Psoas muscle (tissue), 8 donors: Measurements from ENCODE around the gene TRPM2. TPM values are rescaled to one million over a fixed set of nuclear protein-coding genes. Genes with fewer than 3 reads are reported as not detected.

Experiments
- ATAC-seq, 4 donors: fragments of 200-7000 bp; cut with Tn5 transposase; one replicate each; pipeline ENCODE4 v1.9.1; 2020; ENCODE audit warnings: moderate library complexity in 3 of 4, mild to moderate bottlenecking in 2 of 4
- DNase-seq, 2 donors: peaks; one replicate each; pipeline ENCODE4 v3.0.0-alpha.2; 2020
- H3K27ac ChIP-seq: fragments of 200-600 bp; one replicate; pipeline ENCODE4 v1.8.0; 2022
- H3K27me3 ChIP-seq, 3 donors: fragments of 200-600 bp in 1 of 3; one replicate each; pipeline versions ENCODE4 v1.6.1 to v1.8.0; 2013 to 2022; ENCODE audit warnings: low read length in 2 of 3, mild to moderate bottlenecking in 2 of 3, moderate library complexity in 1 of 3; ENCODE audit not compliant: insufficient read depth in 3 of 3
- H3K36me3 ChIP-seq, 2 donors: fragments of 200-600 bp in 1 of 2; one replicate each; pipeline versions ENCODE4 v1.6.1 to v1.8.0; 2013 to 2022; ENCODE audit warnings: low read depth in 1 of 2, mild to moderate bottlenecking in 1 of 2, moderate library complexity in 1 of 2; ENCODE audit not compliant: insufficient read depth in 1 of 2
- H3K4me1 ChIP-seq: fragments of 200-600 bp; one replicate; pipeline ENCODE4 v1.8.0; 2022
- H3K4me3 ChIP-seq: fragments of 200-600 bp; one replicate; pipeline ENCODE4 v1.8.0; 2022; ENCODE audit warnings: mild to moderate bottlenecking
- H3K9me3 ChIP-seq: fragments of 200-600 bp; one replicate; pipeline ENCODE4 v1.8.0; 2022
- WGBS, 3 donors: extraction: QIAGEN DNeasy Blood & Tissue Kit; methylation state at CpG; one replicate each; pipeline versions ENCODE4 v1.1.6 to v1.1.7; 2013; 5-methylcytosine and 5-hydroxymethylcytosine counted together
- intact Hi-C, 2 donors: fragments of 100-400 bp; cut with DNase I; formaldehyde crosslinking; loops; one replicate each; pipeline versions ENCODE4 v1.11.0 to v1.14.2; 2022
- polyA plus RNA-seq, 3 donors: library from polyadenylated mRNA; stranded (reverse); fragments of 200-250 nt; gene quantifications; one replicate each; pipeline ENCODE4 v1.2.3, GENCODE V29; 2013
- total RNA-seq, 4 donors: library from RNA; stranded (reverse); fragmentation: NEBNext Ultra II Directional in 2 of 4; extraction: Animal tissue kit (Norgen Biotek cat#: 25700) in 2 of 4; gene quantifications; one replicate each; pipeline versions ENCODE4 v1.2.1 to v1.2.4, GENCODE V29; 2021 to 2023
- TF ChIP-seq, protein P1 (sequence below): fragments of 200-600 bp; IDR thresholded peaks from one replicate; pipeline ENCODE4 v1.8.0; 2022; ENCODE audit warnings: antibody characterized with exemption
- donor health status: healthy with polysubstance abuse.
- donor health status: DM: no; HTN: no; CAD: no; lungs with moderate emphysema.
- donor health status: Bipolar disorder and iron deficiency.
- donor health status: healthy.
- donor health status: DM: yes; HTN: yes; CAD: no.
- donor health status: DM: no; HTN: no; CAD: no.
- donor health status: DM: no; HTN: no; CAD: no.
- donor health status: DM: yes; HTN: yes; CAD: no.

TRPM2 gene
- total and polyA plus RNA-seq, 7 donors = 0.08 to 1.7 (median 0.76) TPM

DNA sequence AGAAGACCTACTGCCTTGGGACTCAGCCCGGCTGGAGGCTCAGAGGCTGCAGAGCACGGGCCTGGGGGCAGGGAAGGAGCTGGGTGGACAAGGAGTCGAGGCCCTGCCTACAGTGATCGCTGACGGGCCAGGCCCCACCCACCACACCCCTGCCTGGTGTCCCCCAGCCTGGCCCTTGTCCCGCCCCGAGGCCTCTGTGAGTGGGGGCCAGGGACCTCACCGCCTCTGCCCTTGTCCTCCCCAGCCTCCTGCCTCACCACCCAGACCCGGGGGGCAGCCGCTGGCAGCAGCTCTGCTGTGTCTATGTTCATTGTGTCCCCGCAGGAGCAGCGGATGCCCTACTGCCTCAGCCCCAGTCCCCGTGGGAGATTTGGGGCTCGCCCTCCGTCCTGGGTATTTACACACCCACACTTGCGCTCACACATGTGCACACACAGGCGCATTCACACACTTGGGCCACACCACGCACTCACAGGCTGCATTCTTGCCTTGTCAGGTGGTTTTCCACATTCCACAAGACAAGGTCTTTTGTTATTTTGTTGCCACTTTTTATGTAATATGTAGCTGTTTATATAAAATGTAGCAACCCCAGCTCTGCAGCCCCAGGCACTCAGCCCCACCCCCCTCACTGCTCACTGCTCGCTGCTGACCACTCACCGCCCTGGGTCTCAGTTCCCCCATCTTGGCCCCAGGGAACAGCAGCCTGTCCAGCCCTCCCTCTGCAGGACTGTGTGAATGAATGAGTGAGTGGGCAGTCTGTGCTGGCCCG, 46.3 kb upstream of the TRPM2 start:
- H3K36me3 ChIP-seq = peaks cover 0 to 18% of the 10 kb centered on the region in 2 donors
- H3K27ac ChIP-seq = no peak overlapping the region
- H3K27me3 ChIP-seq = no peaks in the 10 kb centered on the region
- DNase-seq (no peak), ATAC-seq (no peak)
- H3K4me1 ChIP-seq = peaks cover 6% of the 10 kb centered on the region
- intact Hi-C loops = no loop called here
- no peaks in the 10 kb centered on the region for H3K9me3 ChIP-seq
- 88 to 92% (median 88%) methylated on average over 17 to 21 of the region's 21 CpGs for whole genome bisulfite sequencing, 3 donors
- TF ChIP-seq, protein P1, sequence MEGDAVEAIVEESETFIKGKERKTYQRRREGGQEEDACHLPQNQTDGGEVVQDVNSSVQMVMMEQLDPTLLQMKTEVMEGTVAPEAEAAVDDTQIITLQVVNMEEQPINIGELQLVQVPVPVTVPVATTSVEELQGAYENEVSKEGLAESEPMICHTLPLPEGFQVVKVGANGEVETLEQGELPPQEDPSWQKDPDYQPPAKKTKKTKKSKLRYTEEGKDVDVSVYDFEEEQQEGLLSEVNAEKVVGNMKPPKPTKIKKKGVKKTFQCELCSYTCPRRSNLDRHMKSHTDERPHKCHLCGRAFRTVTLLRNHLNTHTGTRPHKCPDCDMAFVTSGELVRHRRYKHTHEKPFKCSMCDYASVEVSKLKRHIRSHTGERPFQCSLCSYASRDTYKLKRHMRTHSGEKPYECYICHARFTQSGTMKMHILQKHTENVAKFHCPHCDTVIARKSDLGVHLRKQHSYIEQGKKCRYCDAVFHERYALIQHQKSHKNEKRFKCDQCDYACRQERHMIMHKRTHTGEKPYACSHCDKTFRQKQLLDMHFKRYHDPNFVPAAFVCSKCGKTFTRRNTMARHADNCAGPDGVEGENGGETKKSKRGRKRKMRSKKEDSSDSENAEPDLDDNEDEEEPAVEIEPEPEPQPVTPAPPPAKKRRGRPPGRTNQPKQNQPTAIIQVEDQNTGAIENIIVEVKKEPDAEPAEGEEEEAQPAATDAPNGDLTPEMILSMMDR = no peak
- H3K4me3 ChIP-seq = no peak overlapping the region

DNA sequence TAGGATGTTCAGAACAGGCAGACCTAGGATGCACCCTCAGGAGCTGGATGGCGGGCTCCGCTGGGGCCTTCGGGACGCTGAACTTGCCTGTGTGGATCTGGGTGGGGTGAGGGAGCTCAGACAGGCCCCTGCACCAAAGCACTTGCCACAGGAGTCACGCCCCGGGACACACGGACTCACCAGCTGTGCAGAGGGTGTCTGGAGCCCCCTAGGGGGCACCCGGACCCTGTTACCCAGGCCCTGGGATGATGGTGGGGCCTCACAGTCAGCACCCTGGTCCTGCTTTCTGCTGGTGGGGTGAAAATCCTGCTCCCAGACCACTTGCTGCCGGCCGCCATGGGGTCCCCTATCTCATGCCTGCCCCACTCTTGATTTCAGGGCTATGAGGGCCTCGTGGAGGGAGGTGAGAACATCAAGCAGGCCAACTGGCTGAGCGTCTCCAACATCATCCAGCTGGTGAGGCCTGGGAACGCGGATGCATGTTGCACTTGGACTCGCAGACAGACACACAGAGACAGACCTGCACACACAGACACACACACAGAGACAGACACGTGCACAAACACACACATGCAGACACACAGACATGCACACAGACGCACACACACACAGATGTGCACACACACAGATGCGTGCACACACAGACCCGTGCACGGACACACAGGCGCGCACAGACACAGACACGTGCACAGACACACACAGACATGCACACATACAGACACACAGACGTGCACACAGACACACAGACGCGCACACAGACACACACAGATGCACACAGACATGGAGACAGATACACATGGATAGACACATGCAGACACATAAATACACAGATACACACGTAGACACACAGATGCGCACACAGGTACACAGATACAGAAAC, 42.6 kb upstream of the TRPM2 start:
- no peak overlapping the region for H3K4me3 ChIP-seq
- ATAC-seq = no peak
- H3K36me3 ChIP-seq = peaks cover 0 to 37% of the 10 kb centered on the region in 2 donors
- intact Hi-C loops = no loop called here
- no peaks in the 10 kb centered on the region for H3K4me1 ChIP-seq
- DNase-seq = no peak
- H3K9me3 ChIP-seq = no peaks in the 10 kb centered on the region
- no peaks in the 10 kb centered on the region for H3K27me3 ChIP-seq
- H3K27ac ChIP-seq = no peak overlapping the region
- TF ChIP-seq, protein P1 = no peak
- WGBS, 3 donors = 91 to 94% (median 92%) methylated on average over 23 to 28 of the region's 28 CpGs

DNA sequence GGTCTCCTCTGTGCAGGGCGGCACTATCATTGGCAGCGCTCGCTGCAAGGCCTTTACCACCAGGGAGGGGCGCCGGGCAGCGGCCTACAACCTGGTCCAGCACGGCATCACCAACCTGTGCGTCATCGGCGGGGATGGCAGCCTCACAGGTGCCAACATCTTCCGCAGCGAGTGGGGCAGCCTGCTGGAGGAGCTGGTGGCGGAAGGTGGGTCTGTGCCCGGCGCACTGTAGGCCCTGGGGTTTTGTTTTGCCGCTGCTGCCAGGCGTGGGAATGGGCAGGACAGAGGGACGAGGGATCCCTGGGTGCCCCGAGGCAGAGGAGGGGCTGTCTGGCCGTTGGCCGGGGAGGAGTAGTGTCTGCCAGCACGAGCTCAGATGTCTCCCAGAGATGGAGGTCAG, 41.3 kb upstream of the TRPM2 start:
- WGBS, 3 donors = 85 to 92% (median 90%) methylated on average over 17 to 22 of the region's 22 CpGs
- no peak for ATAC-seq
- no peaks in the 10 kb centered on the region for H3K27me3 ChIP-seq
- TF ChIP-seq, protein P1 = no peak
- DNase-seq = no peak
- intact Hi-C loops = no loop called here
- peaks cover 0 to 42% of the 10 kb centered on the region in 2 donors for H3K36me3 ChIP-seq
- no peaks in the 10 kb centered on the region for H3K9me3 ChIP-seq
- no peak overlapping the region for H3K4me3 ChIP-seq
- no peaks in the 10 kb centered on the region for H3K4me1 ChIP-seq
- no peak overlapping the region for H3K27ac ChIP-seq

DNA sequence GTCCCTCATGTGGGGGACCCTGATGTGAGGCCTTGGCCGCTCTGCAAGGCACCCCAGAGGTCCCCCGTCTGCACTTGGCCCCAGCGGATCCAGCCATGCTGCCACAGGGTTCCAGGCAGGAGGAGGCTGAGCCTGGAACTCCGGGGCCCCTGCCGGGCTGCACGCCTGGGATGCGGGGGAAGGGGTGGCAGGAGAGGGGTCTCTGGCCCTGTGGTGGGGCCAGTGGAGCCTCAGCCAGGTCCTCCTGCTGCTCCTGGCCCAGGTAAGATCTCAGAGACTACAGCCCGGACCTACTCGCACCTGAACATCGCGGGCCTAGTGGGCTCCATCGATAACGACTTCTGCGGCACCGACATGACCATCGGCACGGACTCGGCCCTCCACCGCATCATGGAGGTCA, 40.7 kb upstream of the TRPM2 start:
- Histone ChIP-seq H3K36me3 (peaks cover 0 to 44% of the 10 kb centered on the region in 2 donors), H3K27me3 (no peaks in the 10 kb centered on the region), H3K27ac (no peak overlapping the region), H3K4me3 (no peak overlapping the region), H3K9me3 (no peaks in the 10 kb centered on the region), H3K4me1 (no peaks in the 10 kb centered on the region)
- TF ChIP-seq, protein P1 = no peak
- intact Hi-C loops = no loop called here
- 90 to 96% (median 96%) methylated on average over 16 to 19 of the region's 19 CpGs for WGBS, 3 donors
- DNase-seq = no peak
- ATAC-seq = no peak
